Ectodermal cell (in vitro differentiated cells): ENCODE data around the gene CERKL.

Experiments
- H3K27ac ChIP-seq: 2 replicates; pipeline ENCODE4 v1.7.0; 2013; ENCODE audit warnings: mild to moderate bottlenecking, low read depth, low read length; ENCODE audit not compliant: insufficient read depth, poor library complexity, severe bottlenecking
- H3K27me3 ChIP-seq: 2 replicates; pipeline ENCODE4 v1.7.0; 2013; ENCODE audit warnings: mild to moderate bottlenecking, low read length; ENCODE audit not compliant: insufficient read depth, control insufficient read depth, poor library complexity, severe bottlenecking
- H3K36me3 ChIP-seq: one replicate; pipeline ENCODE4 v1.7.0; 2013; ENCODE audit warnings: low read length; ENCODE audit not compliant: control insufficient read depth, insufficient read depth
- H3K4me1 ChIP-seq: one replicate; pipeline ENCODE4 v1.7.0; 2013; ENCODE audit warnings: low read length; ENCODE audit not compliant: control insufficient read depth, insufficient read depth
- H3K4me3 ChIP-seq: 2 replicates; pipeline ENCODE4 v1.7.0; 2013; ENCODE audit warnings: low read depth, low read length, control low read depth; ENCODE audit not compliant: insufficient read depth
- H3K9me3 ChIP-seq: 2 replicates; pipeline ENCODE4 v1.7.0; 2013; ENCODE audit warnings: mild to moderate bottlenecking, low read length, moderate library complexity; ENCODE audit not compliant: control insufficient read depth
- WGBS, 2 experiments: methylation state at CpG; one replicate each; pipeline ENCODE4 v1.1.7; 2013; ENCODE audit warnings: missing lambda C conversion rate in 2 of 2; 5-methylcytosine and 5-hydroxymethylcytosine counted together

The CERKL gene

DNA sequence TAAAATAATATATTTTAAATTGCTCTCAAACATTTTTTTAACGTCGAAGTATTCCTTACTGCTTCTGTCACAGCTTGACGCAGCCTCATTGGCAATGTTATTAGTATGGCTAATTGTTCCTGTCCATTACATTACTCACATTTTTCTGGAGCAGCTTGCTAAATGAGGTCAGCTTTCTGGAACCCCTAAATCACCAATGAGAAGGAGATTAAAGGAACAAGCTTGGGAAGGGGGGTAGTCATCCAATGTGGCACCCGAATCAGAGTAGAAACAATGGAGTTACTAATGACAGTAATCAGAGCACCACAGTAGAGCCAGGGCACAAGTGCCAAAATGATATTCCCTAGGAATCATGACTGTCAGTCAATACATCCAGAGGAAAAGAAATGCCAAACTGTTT, 18.3 kb upstream of the CERKL start:
- Histone ChIP-seq H3K27ac (no peak overlapping the region), H3K4me1 (no peaks in the 10 kb centered on the region), H3K27me3 (peaks cover 85% of the 10 kb centered on the region), H3K36me3 (no peaks in the 10 kb centered on the region), H3K4me3 (no peak overlapping the region), H3K9me3 (no peaks in the 10 kb centered on the region)
- WGBS, 2 experiments = 30 to 36% methylated on average over 4 of the region's 4 CpGs

DNA sequence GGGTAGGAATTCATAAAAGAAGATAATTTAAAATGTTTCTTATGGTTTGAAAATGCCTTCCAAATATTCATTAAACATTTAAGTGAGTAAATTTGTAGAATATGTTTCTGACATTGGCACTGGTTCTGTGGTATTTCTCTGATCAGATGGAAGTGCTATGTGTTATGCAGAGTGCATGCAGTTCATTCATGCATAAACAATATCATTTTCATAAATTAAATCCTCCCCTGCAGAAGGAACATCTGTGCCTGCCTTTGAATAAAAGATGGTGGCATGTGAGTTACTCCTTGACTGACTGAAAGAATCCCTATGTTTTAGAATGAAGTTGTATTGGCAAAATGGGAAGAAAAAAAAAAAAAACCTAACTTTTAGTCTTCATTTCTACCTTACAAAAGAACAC, 17.6 kb upstream of the CERKL start:
- Histone ChIP-seq H3K27me3 (peaks cover 77% of the 10 kb centered on the region), H3K36me3 (no peaks in the 10 kb centered on the region)

DNA sequence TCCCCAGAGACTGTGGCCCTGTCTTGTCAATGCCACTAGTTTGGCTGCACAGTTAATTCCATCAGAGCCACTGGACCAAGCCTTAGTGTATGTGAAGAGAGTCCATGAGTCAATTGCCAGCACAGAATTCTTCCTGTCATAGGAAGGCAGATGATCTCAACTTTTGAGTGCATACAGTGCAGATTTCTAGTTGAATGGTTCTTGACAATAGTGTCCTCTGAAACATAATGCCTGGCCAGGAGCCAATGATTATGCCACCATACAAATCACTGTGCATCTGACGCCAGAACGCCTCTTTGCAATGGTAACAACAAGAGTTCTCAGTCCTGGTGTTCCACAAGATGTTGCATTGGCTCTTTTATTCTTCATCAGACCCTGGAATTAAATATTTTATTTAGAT, 16.3 kb upstream of the CERKL start:
- peaks cover 75% of the 10 kb centered on the region for H3K27me3 ChIP-seq
- no peak overlapping the region for H3K4me3 ChIP-seq
- 72 to 82% methylated on average over 2 of the region's 2 CpGs for WGBS, 2 experiments
- H3K9me3 ChIP-seq = no peaks in the 10 kb centered on the region
- H3K27ac ChIP-seq = no peak overlapping the region
- no peaks in the 10 kb centered on the region for H3K4me1 ChIP-seq
- H3K36me3 ChIP-seq = no peaks in the 10 kb centered on the region

More for the DNA sequence above, 17.6 kb upstream of the CERKL start:
- Histone ChIP-seq H3K4me1 (no peaks in the 10 kb centered on the region), H3K27ac (no peak overlapping the region), H3K4me3 (no peak overlapping the region), H3K9me3 (no peaks in the 10 kb centered on the region)

DNA sequence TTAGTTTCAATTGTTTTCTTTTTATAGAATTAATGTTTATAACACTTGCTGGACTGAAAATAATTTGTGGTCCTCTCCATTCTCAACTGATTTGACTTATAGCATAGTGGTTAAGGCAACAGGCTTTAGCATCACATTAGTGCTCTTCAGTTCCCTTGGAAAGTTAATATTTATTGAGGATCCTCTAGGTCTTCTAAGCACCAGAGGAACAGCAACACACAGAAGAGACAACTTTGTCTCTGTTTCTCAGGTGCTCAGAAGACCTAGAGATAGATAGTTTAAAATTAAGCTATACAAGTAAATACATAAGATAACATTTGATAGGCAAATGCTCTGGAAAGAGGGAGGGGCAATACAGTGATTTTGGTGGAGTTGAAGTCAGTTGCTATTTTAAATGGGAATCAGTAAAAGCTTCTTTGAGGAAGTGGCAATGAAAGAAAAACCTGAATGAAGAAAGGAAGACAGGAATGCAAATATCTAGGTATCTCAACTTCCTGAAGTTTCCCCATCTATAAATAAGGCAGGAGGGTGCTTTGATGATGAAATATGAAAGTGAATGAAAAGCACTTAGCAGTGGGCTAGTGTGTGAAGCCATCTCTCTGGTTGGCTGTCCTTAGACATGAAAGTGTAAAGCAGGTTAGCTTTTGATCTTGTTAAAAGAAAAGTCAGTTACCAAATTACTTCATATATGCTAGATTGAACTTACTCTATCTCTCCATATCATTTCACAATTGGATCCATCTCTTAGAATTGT, 15.5 kb upstream of the CERKL start:
- Histone ChIP-seq H3K36me3 (no peaks in the 10 kb centered on the region), H3K9me3 (no peaks in the 10 kb centered on the region), H3K27me3 (peaks cover 69% of the 10 kb centered on the region), H3K4me3 (no peak overlapping the region), H3K27ac (no peak overlapping the region), H3K4me1 (no peaks in the 10 kb centered on the region)

DNA sequence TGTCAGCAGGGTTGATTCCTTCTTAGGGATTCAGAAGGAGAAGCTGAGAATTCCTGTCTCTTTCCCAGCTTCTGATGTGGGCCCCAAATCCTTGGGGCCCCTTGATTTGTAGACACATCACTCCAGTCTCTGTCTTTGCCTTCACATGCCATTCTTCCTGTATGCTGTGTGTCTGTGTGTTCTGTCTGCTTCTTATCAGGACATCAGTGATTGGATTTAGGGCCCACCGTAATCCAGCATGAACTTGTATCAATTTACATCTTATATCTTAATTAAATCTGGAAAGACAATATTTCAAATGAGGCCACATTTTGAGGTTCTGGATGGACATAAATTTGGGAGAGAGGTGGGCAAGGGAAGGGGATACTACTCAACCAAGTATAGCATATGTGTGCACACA, 13.7 kb upstream of the CERKL start:
- H3K27ac ChIP-seq = no peak overlapping the region
- no peaks in the 10 kb centered on the region for H3K9me3 ChIP-seq
- H3K4me1 ChIP-seq = no peaks in the 10 kb centered on the region
- no CpG with 5 or more reads among the region's 1 CpG for WGBS, 2 experiments
- H3K4me3 ChIP-seq = no peak overlapping the region
- H3K36me3 ChIP-seq = no peaks in the 10 kb centered on the region
- H3K27me3 ChIP-seq = peaks cover 51% of the 10 kb centered on the region

DNA sequence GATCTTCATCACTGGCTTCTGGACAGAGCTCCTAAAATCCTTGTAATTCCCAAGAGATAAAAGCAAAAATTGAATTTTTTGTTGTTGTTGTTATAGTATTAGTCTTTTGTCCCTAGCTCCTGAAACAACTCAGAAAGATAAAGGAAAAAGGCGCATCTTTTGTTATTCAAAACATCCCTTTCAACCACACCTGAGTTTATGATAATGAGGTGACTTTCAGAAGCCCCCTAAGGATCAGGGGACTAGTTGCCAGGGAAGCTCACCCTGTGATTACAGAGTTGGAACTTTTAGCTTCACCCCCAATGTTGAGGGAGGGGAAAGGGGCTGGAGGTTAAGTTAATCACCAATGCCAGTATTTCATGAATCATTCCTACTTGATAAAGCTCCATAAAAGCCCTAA, 10.3 kb upstream of the CERKL start:
- Histone ChIP-seq H3K4me1 (no peaks in the 10 kb centered on the region), H3K27ac (no peak overlapping the region), H3K9me3 (no peaks in the 10 kb centered on the region), H3K27me3 (peaks cover 20% of the 10 kb centered on the region), H3K36me3 (no peaks in the 10 kb centered on the region), H3K4me3 (no peak overlapping the region)
- WGBS, 2 experiments = 83% methylated on average over 1 of the region's 1 CpG; no CpG with 5 or more reads in 1 of the 2 experiments

DNA sequence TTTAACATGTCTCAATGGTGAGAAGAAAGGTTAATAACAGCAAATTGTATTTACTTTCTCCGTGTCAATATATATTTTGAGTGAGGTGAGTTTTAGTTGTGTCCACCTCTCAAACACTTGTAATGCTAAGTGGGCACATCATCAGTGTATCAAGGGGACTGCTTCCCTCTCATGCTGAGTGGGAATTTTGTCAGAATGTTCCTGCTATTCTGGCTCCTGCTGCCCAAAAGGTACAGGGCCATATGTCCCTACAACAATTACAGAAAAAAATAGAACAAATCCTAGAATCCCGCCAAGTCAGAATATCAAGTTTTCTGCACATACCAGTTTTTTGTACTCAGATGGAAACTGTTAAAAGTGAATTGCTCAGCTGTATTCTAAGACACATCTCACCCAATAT, 5.4 kb upstream of the CERKL start:
- no peaks in the 10 kb centered on the region for H3K4me1 ChIP-seq
- H3K9me3 ChIP-seq = no peaks in the 10 kb centered on the region
- no peak overlapping the region for H3K27ac ChIP-seq
- no peak overlapping the region for H3K4me3 ChIP-seq
- WGBS, 2 experiments = 84 to 94% methylated on average over 2 of the region's 2 CpGs
- H3K36me3 ChIP-seq = no peaks in the 10 kb centered on the region
- H3K27me3 ChIP-seq = peaks cover 45% of the 10 kb centered on the region

DNA sequence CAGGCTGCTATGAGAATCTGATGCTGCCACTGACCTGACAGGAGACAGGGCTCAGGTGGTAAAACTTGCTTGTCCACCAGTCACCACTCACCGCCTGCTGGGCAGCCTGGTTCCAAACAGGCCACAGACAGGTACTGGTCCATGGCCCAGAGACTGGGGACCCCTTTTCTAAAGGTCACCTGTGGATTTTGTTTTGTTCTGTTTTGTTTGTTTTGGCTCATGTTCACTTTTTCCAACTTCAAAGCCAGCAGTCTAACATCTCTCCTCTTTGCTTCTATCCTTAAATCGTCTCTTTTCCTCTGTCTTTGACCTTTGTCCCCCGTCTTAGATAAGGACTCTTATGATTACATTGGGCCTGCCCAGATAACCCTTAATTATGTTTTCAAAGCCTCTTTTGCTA, 3.3 kb upstream of the CERKL start:
- H3K4me3 ChIP-seq = no peak overlapping the region
- no peak overlapping the region for H3K27ac ChIP-seq
- no peaks in the 10 kb centered on the region for H3K9me3 ChIP-seq
- no peaks in the 10 kb centered on the region for H3K4me1 ChIP-seq
- no peaks in the 10 kb centered on the region for H3K36me3 ChIP-seq
- H3K27me3 ChIP-seq = peaks cover 66% of the 10 kb centered on the region
- WGBS, 2 experiments = 81 to 88% methylated on average over 3 of the region's 3 CpGs

DNA sequence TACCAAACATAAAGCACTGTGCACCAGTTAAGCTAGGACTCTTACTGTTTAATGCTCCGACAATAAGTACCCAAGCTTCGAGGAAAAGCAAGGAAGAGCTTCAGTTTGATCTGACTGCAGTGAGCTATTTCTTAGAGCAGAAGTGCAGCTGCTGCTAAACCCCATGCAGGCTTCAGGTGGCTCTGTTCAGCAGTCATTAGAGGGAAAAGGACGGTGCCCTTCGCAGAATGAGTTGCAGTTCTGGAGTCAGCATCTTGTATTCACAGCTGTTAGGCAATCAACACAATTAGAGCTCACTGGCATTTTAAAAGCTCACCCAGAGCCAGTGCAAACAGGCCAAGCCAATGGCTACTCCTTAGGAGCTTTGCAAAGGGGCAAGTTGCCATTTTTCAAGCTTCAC, 1.5 kb upstream of the CERKL start:
- no peaks in the 10 kb centered on the region for H3K9me3 ChIP-seq
- no peaks in the 10 kb centered on the region for H3K4me1 ChIP-seq
- no peak overlapping the region for H3K4me3 ChIP-seq
- H3K27ac ChIP-seq = no peak overlapping the region
- 28 to 30% methylated on average over 4 of the region's 4 CpGs for WGBS, 2 experiments
- peaks cover 83% of the 10 kb centered on the region for H3K27me3 ChIP-seq
- no peaks in the 10 kb centered on the region for H3K36me3 ChIP-seq

DNA sequence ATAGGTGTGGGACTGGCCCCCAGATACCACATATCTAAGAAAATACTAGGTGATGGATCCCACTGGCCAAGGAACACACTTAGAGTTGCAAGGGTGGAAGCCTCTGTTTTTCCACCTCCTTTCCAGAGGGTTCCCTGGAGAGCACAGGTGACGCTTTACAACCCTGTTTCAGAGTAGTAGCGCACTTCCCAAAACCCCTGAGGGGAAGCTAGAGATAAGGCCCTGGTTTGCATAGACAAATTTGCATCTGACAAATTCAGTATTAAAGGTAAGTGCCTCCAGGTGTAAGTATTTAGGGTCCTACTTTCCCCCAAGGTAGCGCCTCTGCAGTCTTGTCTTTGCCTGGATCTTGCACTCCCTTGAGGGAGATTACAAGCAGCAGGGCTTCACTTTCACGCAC, 474 bp upstream of the CERKL start:
- Histone ChIP-seq H3K4me1 (no peaks in the 10 kb centered on the region), H3K36me3 (no peaks in the 10 kb centered on the region), H3K4me3 (peak overlapping the region; percentile 40), H3K27me3 (peaks cover 89% of the 10 kb centered on the region), H3K9me3 (no peaks in the 10 kb centered on the region), H3K27ac (no peak overlapping the region)
- WGBS, 2 experiments = 6 to 14% methylated on average over 4 of the region's 4 CpGs

DNA sequence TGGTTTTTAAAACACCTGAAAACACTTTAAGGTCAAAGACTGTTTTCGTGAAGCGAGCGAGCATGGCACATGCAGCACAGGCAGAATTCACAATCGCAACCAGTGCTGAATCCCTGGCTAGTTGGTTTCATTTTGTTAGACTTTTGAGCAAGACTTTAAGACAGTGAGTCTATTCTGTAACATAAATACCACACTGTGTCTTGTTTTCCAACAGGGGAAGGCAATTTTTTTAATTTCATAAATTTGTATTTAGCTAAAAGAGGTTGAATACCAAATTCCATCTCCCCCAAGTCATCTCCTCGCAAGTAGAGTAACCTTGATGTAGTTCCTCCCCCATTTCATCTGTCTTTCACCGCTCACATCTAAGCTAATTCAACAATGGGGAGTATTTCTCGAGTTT, 1.4 kb downstream of the CERKL start:
- H3K4me1 ChIP-seq = no peaks in the 10 kb centered on the region
- no peaks in the 10 kb centered on the region for H3K36me3 ChIP-seq
- H3K4me3 ChIP-seq = no peak overlapping the region
- H3K27ac ChIP-seq = no peak overlapping the region
- WGBS, 2 experiments = 30 to 39% methylated on average over 5 to 7 of the region's 7 CpGs
- H3K9me3 ChIP-seq = no peaks in the 10 kb centered on the region
- H3K27me3 ChIP-seq = peaks cover 81% of the 10 kb centered on the region
